HG03175 (cell line): Measurements from ENCODE around the gene SEPTIN11.
"Not testable (repeated sequence)": the region's sequence is repeated elsewhere in the genome, so short reads cannot be mapped to it uniquely, and the experiment has no call there.

Experiments used
- ATAC-seq: cut with Tn5 transposase; IDR thresholded peaks from one replicate; pipeline ENCODE4 v1.9.1; 2021; ENCODE audit warnings: mild to moderate bottlenecking, moderate library complexity; ENCODE audit not compliant: unreplicated experiment

The SEPTIN11 gene

GRCh38 chr4:76951672-76952010, 2.1 kb downstream of the SEPTIN11 start:
- no peak for ATAC-seq

GRCh38 chr4:76952071-76952470, 2.5 kb downstream of the SEPTIN11 start:
- ATAC-seq = no peak

- ATAC-seq = no peak
These were observed 3.4 kb downstream of the SEPTIN11 start for GRCh38 chr4:76952656-76953582.

GRCh38 chr4:76953956-76954355, 4.4 kb downstream of the SEPTIN11 start:
- no peak for ATAC-seq

- ATAC-seq = no peak
These were observed 4.9 kb downstream of the SEPTIN11 start for GRCh38 chr4:76954489-76954888.

- no peak for ATAC-seq
These were observed 5.6 kb downstream of the SEPTIN11 start for GRCh38 chr4:76955182-76955581.

- no peak for ATAC-seq
These were observed 7.6 kb downstream of the SEPTIN11 start for GRCh38 chr4:76957004-76957738.

- no peak for ATAC-seq
These were observed 9.3 kb downstream of the SEPTIN11 start for GRCh38 chr4:76958891-76959290.

GRCh38 chr4:76960014-76960413, 10.5 kb downstream of the SEPTIN11 start:
- peak; percentile 92 for ATAC-seq

GRCh38 chr4:76962406-76963130, 13.0 kb downstream of the SEPTIN11 start:
- no peak for ATAC-seq

- ATAC-seq = no peak
These were observed 13.7 kb downstream of the SEPTIN11 start for GRCh38 chr4:76963131-76963750.

- ATAC-seq = not testable (repeated sequence)
These were observed 14.4 kb downstream of the SEPTIN11 start for GRCh38 chr4:76963927-76964326.

GRCh38 chr4:76964769-76965168, 15.2 kb downstream of the SEPTIN11 start:
- no peak for ATAC-seq

- no peak for ATAC-seq
These were observed 16.5 kb downstream of the SEPTIN11 start for GRCh38 chr4:76965866-76966579.

GRCh38 chr4:76968937-76969336, 19.4 kb downstream of the SEPTIN11 start:
- ATAC-seq = no peak

- no peak for ATAC-seq
These were observed 19.9 kb downstream of the SEPTIN11 start for GRCh38 chr4:76969495-76969894.

- no peak for ATAC-seq
These were observed 20.5 kb downstream of the SEPTIN11 start for GRCh38 chr4:76969941-76970529.

GRCh38 chr4:76972306-76972705, 22.8 kb downstream of the SEPTIN11 start:
- ATAC-seq = no peak

GRCh38 chr4:76974150-76974549, 24.6 kb downstream of the SEPTIN11 start:
- ATAC-seq = no peak

GRCh38 chr4:76977113-76977512, 27.6 kb downstream of the SEPTIN11 start:
- ATAC-seq = no peak
